WTC11 (cell line): Measurements from ENCODE around the gene ITK. TPM values are rescaled to one million over a fixed set of nuclear protein-coding genes. Genes with fewer than 3 reads are reported as not detected.

Experiments used
- ATAC-seq: fragments of 200-7000 bp; cut with Tn5 transposase; 2 replicates; pipeline ENCODE4 v1.10.0; 2021; ENCODE audit warnings: mild to moderate bottlenecking, moderate library complexity
- CTCF ChIA-PET: fragments of 300-600 bp; sonication (Branson Sonifier 250); formaldehyde crosslinking; loops from one replicate; lab custom pipeline; 2021; ENCODE audit warnings: antibody characterized with exemption; lab: Charles Lee
- POLR2A ChIA-PET: fragments of 350-600 bp; sonication (Branson Sonifier 250); formaldehyde crosslinking; loops from one replicate; lab custom pipeline; 2021; ENCODE audit warnings: antibody characterized with exemption; lab: Charles Lee
- DNase-seq: peaks from one replicate; pipeline ENCODE4 v3.0.0; 2021; ENCODE audit warnings: low spot score
- H3K27ac Mint-ChIP-seq: 2 replicates; pipeline ENCODE4 v1.8.0; 2021; ENCODE audit warnings: mixed read lengths
- H3K27me3 Mint-ChIP-seq: 2 replicates; pipeline ENCODE4 v1.8.0; 2021; ENCODE audit warnings: low read depth, mild to moderate bottlenecking, moderate library complexity, mixed read lengths
- H3K36me3 Mint-ChIP-seq: 2 replicates; pipeline ENCODE4 v1.8.0; 2021; ENCODE audit warnings: mixed read lengths
- H3K4me1 Mint-ChIP-seq: 2 replicates; pipeline ENCODE4 v1.8.0; 2022; ENCODE audit warnings: mixed read lengths
- H3K4me3 Mint-ChIP-seq: 2 replicates; pipeline ENCODE4 v1.8.0; 2021; ENCODE audit warnings: mild to moderate bottlenecking, moderate library complexity, mixed read lengths
- H3K9me3 Mint-ChIP-seq: 2 replicates; pipeline ENCODE4 v1.8.0; 2021; ENCODE audit warnings: mixed read lengths
- CREM ChIP-seq: sonication (generic); formaldehyde crosslinking; IDR thresholded peaks from 2 replicates; pipeline ENCODE4 v1.8.1; 2022; ENCODE audit warnings: mild to moderate bottlenecking, missing genetic modification reagents, moderate library complexity
- ELF4 ChIP-seq: sonication (generic); formaldehyde crosslinking; IDR thresholded peaks from 2 replicates; pipeline ENCODE4 v1.8.1; 2022; ENCODE audit warnings: low read depth, mild to moderate bottlenecking, moderate library complexity, missing genetic modification reagents
- FOXP1 ChIP-seq: sonication (generic); formaldehyde crosslinking; IDR thresholded peaks from 2 replicates; pipeline ENCODE4 v1.8.0; 2022; ENCODE audit warnings: missing genetic modification reagents, mild to moderate bottlenecking, moderate library complexity, borderline replicate concordance
- GRHL2 ChIP-seq: fragments of 250-450 bp; sonication (Bioruptor Pico); IDR thresholded peaks from 2 replicates; pipeline ENCODE4 v1.8.0; 2022; ENCODE audit warnings: mild to moderate bottlenecking, moderate library complexity; ENCODE audit not compliant: insufficient replicate concordance, severe bottlenecking
- IRF1 ChIP-seq: sonication (generic); formaldehyde crosslinking; IDR thresholded peaks from 2 replicates; pipeline ENCODE4 v1.8.0; 2023; ENCODE audit warnings: missing genetic modification reagents
- MAX ChIP-seq: sonication (generic); formaldehyde crosslinking; IDR thresholded peaks from 2 replicates; pipeline ENCODE4 v1.8.0; 2022; ENCODE audit warnings: mild to moderate bottlenecking, missing genetic modification reagents
- NFE2L1 ChIP-seq: sonication (generic); formaldehyde crosslinking; IDR thresholded peaks from 2 replicates; pipeline ENCODE4 v1.8.1; 2023; ENCODE audit warnings: missing genetic modification reagents
- PRRX2 ChIP-seq: fragments of 250-450 bp; sonication (Bioruptor Pico); IDR thresholded peaks from 2 replicates; pipeline ENCODE4 v1.8.0; 2021; ENCODE audit warnings: mild to moderate bottlenecking
- RELA ChIP-seq: sonication (generic); formaldehyde crosslinking; IDR thresholded peaks from 2 replicates; pipeline ENCODE4 v1.8.1; 2022; ENCODE audit warnings: missing genetic modification reagents, mild to moderate bottlenecking, borderline replicate concordance
- SP1 ChIP-seq: sonication (generic); formaldehyde crosslinking; conservative IDR thresholded peaks from 2 replicates; pipeline ENCODE4 v1.8.1; 2022; ENCODE audit warnings: missing genetic modification reagents
- ZNF121 ChIP-seq: sonication (generic); formaldehyde crosslinking; IDR thresholded peaks from 2 replicates; pipeline ENCODE4 v1.8.0; 2023; ENCODE audit warnings: missing genetic modification reagents
- ZNF512 ChIP-seq: sonication (generic); formaldehyde crosslinking; IDR thresholded peaks from 2 replicates; pipeline ENCODE4 v1.8.1; 2022; ENCODE audit warnings: missing genetic modification reagents, borderline replicate concordance
- total RNA-seq: library from RNA; stranded (reverse); gene quantifications from 3 replicates; pipeline ENCODE4 v1.2.3, GENCODE V29; 2021
- TF ChIP-seq, protein P1 (sequence below): fragments of 250-450 bp; sonication (Bioruptor Pico); IDR thresholded peaks from 2 replicates; pipeline ENCODE4 v1.9.0; 2021; ENCODE audit warnings: mild to moderate bottlenecking
- TF ChIP-seq, protein P2 (sequence below): sonication (generic); formaldehyde crosslinking; IDR thresholded peaks from 2 replicates; pipeline ENCODE4 v1.8.1; 2022; ENCODE audit warnings: mild to moderate bottlenecking, moderate library complexity, missing genetic modification reagents
- TF ChIP-seq, protein P3 (sequence below): fragments of 250-450 bp; sonication (Bioruptor Pico); IDR thresholded peaks from 2 replicates; pipeline ENCODE4 v1.9.0; 2021; ENCODE audit warnings: moderate library complexity, mild to moderate bottlenecking, inconsistent platforms, borderline replicate concordance
- TF ChIP-seq, protein P4 (sequence below): sonication (generic); formaldehyde crosslinking; IDR thresholded peaks from 2 replicates; pipeline ENCODE4 v1.8.1; 2023; ENCODE audit warnings: mild to moderate bottlenecking, moderate library complexity, missing genetic modification reagents
- TF ChIP-seq, protein P5 (sequence below): fragments of 250-450 bp; sonication (Bioruptor Pico); IDR thresholded peaks from 2 replicates; pipeline ENCODE4 v1.8.0; 2021; ENCODE audit warnings: mild to moderate bottlenecking

Gene ITK
- total RNA-seq, 1 experiment from 2014 or later, result 0.52 TPM

DNA sequence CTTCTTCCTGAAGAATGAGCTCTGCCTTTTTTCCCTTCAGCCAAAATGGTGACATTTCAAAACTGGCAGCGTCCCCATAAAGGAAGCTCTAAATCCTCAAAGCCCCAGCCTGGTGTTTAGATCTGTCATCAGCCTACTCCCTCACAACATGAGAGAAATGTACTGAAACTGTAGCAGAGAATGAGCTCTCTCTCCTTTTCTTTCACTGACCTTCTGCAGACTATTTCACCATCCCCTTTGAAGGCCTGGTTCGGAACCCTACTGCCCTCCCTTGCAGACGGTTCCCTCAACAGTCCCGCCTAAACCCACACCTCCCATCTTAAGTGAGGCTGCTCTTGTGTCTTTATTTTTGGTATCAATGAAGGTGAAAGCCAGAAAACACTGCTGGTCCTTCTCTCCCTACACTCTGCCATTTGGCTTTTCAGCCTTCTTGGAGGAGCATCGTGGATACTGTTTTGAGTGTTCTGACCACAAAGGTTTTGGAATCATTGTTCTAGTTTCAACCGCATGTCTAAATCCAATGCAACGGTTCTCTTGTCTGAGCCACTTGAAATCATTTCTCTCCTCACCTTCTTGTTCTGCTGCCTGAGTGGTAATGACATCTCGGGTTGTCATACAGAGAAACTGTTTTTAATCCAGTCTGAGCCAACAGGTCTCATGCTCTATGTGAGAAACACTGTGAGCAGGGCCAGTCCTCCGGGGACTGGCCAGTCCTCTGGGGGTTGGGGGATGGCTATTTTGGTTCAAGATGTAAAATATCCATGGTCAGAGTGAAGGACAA lies 39.0 kb downstream of the ITK start:
- POLR2A ChIA-PET, result interaction anchor here (0.6 kb wide), 1 partner anchor 199 kb away, joined by 3 read pairs; no protein-coding TSS in a partner anchor
- Mint-ChIP-seq H3K9me3 (no peaks in the 10 kb centered on the region), H3K4me1 (peaks cover 3% of the 10 kb centered on the region), H3K27me3 (no peaks in the 10 kb centered on the region; the same call in 1 of the 2 replicates), H3K27ac (no peak overlapping the region), H3K36me3 (no peaks in the 10 kb centered on the region), H3K4me3 (no peak overlapping the region)
- CTCF ChIA-PET, result interaction anchor here (0.6 to 1.0 kb wide), 4 partner anchors 71 to 145 kb away, joined by 3 read pairs; no protein-coding TSS in a partner anchor
- ATAC-seq (no peak), DNase-seq (no peak)
- TF ChIP-seq NFE2L1 (no peak), FOXP1 (no peak), ZNF512 (CRISPR knock-in tag) (no peak), ZNF121 (no peak), SP1 (no peak), IRF1 (CRISPR knock-in tag) (no peak), PRRX2 (no peak), GRHL2 (no peak), MAX (CRISPR knock-in tag) (no peak), CREM (CRISPR knock-in tag) (no peak), RELA (CRISPR knock-in tag) (no peak), ELF4 (CRISPR knock-in tag) (no peak)
- TF ChIP-seq, protein P1, sequence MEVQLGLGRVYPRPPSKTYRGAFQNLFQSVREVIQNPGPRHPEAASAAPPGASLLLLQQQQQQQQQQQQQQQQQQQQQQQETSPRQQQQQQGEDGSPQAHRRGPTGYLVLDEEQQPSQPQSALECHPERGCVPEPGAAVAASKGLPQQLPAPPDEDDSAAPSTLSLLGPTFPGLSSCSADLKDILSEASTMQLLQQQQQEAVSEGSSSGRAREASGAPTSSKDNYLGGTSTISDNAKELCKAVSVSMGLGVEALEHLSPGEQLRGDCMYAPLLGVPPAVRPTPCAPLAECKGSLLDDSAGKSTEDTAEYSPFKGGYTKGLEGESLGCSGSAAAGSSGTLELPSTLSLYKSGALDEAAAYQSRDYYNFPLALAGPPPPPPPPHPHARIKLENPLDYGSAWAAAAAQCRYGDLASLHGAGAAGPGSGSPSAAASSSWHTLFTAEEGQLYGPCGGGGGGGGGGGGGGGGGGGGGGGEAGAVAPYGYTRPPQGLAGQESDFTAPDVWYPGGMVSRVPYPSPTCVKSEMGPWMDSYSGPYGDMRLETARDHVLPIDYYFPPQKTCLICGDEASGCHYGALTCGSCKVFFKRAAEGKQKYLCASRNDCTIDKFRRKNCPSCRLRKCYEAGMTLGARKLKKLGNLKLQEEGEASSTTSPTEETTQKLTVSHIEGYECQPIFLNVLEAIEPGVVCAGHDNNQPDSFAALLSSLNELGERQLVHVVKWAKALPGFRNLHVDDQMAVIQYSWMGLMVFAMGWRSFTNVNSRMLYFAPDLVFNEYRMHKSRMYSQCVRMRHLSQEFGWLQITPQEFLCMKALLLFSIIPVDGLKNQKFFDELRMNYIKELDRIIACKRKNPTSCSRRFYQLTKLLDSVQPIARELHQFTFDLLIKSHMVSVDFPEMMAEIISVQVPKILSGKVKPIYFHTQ (CRISPR knock-in tag), result no peak
- TF ChIP-seq, protein P2, sequence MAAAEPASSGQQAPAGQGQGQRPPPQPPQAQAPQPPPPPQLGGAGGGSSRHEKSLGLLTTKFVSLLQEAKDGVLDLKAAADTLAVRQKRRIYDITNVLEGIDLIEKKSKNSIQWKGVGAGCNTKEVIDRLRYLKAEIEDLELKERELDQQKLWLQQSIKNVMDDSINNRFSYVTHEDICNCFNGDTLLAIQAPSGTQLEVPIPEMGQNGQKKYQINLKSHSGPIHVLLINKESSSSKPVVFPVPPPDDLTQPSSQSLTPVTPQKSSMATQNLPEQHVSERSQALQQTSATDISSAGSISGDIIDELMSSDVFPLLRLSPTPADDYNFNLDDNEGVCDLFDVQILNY (CRISPR knock-in tag), result no peak
- TF ChIP-seq, protein P3, sequence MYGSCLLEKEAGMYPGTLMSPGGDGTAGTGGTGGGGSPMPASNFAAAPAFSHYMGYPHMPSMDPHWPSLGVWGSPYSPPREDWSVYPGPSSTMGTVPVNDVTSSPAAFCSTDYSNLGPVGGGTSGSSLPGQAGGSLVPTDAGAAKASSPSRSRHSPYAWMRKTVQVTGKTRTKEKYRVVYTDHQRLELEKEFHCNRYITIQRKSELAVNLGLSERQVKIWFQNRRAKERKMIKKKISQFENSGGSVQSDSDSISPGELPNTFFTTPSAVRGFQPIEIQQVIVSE (CRISPR knock-in tag), result no peak
- TF ChIP-seq, protein P4, sequence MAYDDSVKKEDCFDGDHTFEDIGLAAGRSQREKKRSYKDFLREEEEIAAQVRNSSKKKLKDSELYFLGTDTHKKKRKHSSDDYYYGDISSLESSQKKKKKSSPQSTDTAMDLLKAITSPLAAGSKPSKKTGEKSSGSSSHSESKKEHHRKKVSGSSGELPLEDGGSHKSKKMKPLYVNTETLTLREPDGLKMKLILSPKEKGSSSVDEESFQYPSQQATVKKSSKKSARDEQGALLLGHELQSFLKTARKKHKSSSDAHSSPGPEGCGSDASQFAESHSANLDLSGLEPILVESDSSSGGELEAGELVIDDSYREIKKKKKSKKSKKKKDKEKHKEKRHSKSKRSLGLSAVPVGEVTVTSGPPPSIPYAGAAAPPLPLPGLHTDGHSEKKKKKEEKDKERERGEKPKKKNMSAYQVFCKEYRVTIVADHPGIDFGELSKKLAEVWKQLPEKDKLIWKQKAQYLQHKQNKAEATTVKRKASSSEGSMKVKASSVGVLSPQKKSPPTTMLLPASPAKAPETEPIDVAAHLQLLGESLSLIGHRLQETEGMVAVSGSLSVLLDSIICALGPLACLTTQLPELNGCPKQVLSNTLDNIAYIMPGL (CRISPR knock-in tag), result no peak
- TF ChIP-seq, protein P5, sequence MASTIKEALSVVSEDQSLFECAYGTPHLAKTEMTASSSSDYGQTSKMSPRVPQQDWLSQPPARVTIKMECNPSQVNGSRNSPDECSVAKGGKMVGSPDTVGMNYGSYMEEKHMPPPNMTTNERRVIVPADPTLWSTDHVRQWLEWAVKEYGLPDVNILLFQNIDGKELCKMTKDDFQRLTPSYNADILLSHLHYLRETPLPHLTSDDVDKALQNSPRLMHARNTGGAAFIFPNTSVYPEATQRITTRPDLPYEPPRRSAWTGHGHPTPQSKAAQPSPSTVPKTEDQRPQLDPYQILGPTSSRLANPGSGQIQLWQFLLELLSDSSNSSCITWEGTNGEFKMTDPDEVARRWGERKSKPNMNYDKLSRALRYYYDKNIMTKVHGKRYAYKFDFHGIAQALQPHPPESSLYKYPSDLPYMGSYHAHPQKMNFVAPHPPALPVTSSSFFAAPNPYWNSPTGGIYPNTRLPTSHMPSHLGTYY (CRISPR knock-in tag), result no peak
